Measurements from ENCODE around the gene DPP6.

DPP6 gene

DNA sequence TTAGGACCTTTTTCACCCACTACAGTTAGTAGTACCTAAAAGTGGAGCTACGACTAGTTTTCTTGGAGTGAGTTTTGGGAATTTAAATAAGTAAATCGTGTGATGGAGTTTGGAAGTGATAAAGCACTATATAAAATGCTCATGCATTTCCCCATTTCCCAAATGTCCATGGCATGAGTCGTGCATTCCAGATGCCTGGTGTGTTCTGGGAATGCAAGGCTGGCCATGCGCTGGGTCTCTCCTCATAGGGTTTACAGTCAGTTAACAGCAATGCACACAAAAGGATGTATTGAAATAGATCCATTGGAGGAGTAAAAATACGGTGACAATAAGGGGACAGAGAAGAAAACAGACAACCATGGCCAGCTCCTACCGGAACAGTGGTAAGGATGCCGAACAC, 149.8 kb downstream of the DPP6 start:
- Histone ChIP-seq H3K4me3 (no peak overlapping the region), H3K27ac (no peak overlapping the region)

GRCh38 chr7:154204046-154204445, 151.8 kb downstream of the DPP6 start:
- H3K27ac ChIP-seq, result no peak overlapping the region
- no peak overlapping the region for H3K4me3 ChIP-seq

DNA sequence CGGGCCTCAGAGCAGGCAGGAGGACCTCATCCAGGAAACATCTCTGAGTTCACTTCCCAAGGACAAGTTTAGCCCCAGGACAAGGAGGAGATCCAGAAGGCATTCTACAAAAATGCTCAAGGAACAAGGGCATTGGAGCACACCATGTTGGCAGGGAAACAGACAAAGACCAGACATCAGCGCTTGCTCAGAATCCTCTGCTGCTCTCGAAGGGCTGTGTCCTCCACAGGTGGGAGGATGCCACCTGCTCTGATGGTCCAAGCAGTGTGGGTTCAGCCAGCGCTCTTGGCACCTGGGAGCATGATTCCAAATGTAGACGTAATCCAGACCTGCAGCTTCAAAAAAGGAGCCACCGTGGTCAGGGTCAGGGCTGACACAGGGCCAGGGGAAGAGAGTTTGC, 160.7 kb downstream of the DPP6 start:
- Histone ChIP-seq H3K4me3 (no peak overlapping the region), H3K27ac (no peak overlapping the region)

- H3K27ac ChIP-seq, result no peak overlapping the region
- no peak overlapping the region for H3K4me3 ChIP-seq
These were observed 165.6 kb downstream of the DPP6 start for GRCh38 chr7:154217688-154218340.

DNA sequence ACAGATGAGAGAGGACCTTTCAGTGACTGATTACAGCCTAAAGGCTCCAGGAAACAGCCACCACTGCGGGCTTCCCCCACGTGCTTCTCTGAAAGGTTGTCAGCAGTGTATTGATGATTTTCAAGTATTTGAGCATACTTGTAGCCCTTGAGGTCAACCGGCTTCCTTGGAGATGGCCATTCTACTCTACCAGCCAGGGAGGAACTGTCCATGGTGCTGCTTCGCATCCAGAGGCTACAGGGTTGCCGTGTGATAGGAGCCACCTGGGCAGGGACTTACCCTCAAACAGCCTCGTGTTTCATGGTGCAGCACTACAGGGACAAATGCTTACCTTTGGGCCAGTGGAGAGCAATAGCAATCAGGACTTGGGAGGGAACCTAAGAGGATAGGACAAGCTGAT, 179.5 kb downstream of the DPP6 start:
- no peak overlapping the region for H3K27ac ChIP-seq
- H3K4me3 ChIP-seq, result no peak overlapping the region

DNA sequence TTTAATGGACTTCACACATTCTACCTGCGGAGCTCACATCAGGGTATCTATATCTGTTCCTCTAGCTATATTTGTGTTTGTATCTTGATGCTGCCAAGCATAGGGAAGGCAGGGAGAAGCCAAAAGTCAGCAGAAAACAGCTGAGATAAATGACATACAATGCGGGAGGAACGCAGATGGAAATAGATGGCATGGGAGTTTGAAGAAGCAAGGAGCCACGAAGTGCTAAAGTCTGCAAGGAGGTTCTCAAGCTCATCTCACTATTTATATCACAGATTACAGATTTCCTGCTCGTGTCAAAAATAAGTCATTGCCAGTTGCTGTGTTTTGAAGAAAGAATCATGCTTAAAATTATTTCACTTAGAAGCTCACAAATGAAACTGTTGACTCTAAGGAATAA, 180.5 kb downstream of the DPP6 start:
- Histone ChIP-seq H3K4me3 (no peak overlapping the region), H3K27ac (no peak overlapping the region)

- H3K4me3 ChIP-seq, result no peak overlapping the region
- no peak overlapping the region for H3K27ac ChIP-seq
These were observed 189.8 kb downstream of the DPP6 start for GRCh38 chr7:154241988-154242387.

DNA sequence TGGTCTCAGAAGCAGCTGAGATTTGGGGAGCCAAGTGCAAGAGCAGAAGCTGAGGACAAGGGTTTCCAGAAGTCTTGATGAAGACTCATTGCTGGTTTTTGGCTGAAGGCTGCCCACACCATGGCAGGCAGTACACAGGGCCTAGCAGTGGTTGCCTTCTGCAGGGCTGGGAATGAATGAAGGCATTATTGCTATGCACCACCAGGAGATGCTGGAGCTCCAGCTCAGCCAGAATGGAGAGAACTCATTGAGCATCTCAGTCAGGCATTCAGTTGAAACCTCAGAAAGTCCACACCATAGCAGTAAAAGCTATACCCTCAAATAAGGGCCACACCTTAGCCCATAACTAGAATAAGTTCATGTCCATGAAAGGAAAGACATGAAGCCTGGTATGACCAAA, 190.5 kb downstream of the DPP6 start:
- no peak overlapping the region for H3K27ac ChIP-seq
- H3K4me3 ChIP-seq, result no peak overlapping the region

- no peak overlapping the region for H3K27ac ChIP-seq
- H3K4me3 ChIP-seq, result no peak overlapping the region
These were observed 199.8 kb downstream of the DPP6 start for GRCh38 chr7:154252046-154252445.

DNA sequence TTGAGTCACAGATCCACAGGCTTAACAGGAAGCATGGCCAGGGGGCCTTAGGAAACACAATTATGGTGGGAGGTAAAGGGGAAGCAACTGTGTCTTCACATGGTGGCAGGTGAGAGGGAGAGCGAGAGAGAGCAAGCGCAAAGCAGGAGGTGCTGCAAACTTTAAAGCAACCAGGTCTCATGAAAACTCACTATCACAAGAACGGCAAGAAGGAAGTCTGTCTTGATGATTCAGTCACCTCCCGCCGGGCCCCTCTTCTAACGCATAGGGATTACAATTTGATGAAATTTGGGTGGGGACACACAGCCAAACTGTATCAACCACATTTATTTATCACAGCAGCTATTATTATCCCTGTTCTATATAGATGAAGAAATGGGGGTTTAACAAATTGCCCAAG, 201.6 kb downstream of the DPP6 start:
- Histone ChIP-seq H3K4me3 (no peak overlapping the region), H3K27ac (no peak overlapping the region)

- H3K4me3 ChIP-seq, result no peak overlapping the region
- H3K27ac ChIP-seq, result no peak overlapping the region
These were observed 203.1 kb downstream of the DPP6 start for GRCh38 chr7:154255324-154255723.

DNA sequence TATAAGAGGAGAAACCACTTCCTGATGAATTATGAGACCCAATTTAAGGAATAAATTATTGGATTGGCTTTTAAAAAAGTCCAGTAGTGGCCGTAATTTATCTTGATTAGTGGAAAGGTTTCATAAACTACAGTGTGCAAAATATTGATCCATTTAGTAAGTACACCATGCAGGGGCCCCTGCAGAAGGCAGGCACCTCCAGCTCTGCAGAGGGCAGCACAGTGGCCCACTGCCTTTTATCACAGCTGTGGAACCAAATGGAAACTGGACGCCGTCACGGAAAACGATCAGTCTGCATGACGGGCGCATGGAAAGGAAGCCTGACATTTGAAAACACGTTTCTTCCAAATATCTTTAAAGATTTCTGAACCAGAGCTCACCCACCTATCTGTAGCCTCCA, 204.0 kb downstream of the DPP6 start:
- Histone ChIP-seq H3K27ac (no peak overlapping the region), H3K4me3 (no peak overlapping the region)

DNA sequence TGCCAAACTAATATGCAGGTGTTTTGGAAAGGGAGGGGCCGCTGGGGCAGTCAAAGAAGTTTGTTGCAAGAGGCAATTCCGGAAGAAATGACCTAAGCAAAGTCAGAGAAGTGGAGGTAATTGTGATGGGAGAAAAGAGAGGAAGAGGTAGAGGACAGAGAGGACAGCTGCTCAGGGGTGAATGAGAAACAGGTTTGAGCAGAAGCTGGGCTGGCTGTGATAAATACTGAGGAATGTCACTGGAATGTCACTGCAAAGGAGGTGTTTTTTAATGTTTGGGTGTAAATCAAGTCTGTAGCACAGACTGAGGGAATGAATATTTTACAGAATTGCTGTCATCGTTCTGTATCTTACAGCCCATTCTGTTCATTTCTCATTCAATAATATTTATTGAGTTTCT, 207.2 kb downstream of the DPP6 start:
- no peak overlapping the region for H3K4me3 ChIP-seq
- H3K27ac ChIP-seq, result no peak overlapping the region

- H3K27ac ChIP-seq, result no peak overlapping the region
These were observed 235.2 kb downstream of the DPP6 start for GRCh38 chr7:154287356-154287755.

GRCh38 chr7:154289119-154289518, 236.9 kb downstream of the DPP6 start:
- Histone ChIP-seq H3K4me3 (no peak overlapping the region), H3K27ac (no peak overlapping the region)

More at GRCh38 chr7:154287356-154287755, 235.2 kb downstream of the DPP6 start:
- H3K4me3 ChIP-seq, result no peak overlapping the region

- no peak overlapping the region for H3K4me3 ChIP-seq
- no peak overlapping the region for H3K27ac ChIP-seq
These were observed 244.2 kb downstream of the DPP6 start for GRCh38 chr7:154296443-154296842.

DNA sequence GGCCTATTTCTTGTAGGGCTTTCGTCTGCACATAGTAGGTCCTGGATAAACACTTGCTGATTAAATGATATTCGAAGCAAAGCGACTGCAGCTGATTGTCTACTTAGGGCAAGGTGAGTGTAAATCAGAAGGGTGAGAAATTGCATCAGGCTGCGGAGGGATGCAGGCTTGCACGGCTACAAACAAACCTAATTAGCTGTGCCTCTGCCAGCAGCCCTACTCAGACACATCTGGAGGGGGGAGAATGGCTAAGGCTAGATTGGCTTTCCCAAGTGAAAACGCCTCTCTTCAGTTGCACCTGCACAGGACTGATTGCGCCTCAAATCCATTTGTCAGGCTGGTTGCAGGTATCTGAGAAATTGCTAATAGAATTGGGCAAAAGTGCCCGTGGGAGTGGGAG, 247.5 kb downstream of the DPP6 start:
- Histone ChIP-seq H3K4me3 (no peak overlapping the region), H3K27ac (no peak overlapping the region)

DNA sequence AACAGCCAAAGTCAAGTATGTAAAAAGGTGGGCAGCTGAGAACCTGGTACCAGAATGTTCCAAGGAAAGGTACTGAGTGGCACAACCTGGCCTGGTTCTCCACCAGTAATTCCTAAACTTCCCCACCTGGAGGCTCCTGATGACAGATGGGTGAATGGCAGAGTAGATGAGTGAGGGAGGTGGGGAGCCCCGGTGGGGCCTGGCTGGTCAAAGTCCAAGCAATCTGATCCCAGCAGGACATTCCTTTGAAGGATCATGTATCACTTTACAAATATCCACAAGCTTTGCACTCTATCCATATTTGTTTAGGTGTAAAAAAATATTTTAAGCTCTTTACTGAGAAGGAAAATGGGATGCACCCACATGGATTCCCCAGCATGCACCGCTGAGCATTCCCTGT, 250.2 kb downstream of the DPP6 start:
- no peak overlapping the region for H3K4me3 ChIP-seq
- H3K27ac ChIP-seq, result no peak overlapping the region

- H3K4me3 ChIP-seq, result no peak overlapping the region
These were observed 252.0 kb downstream of the DPP6 start for GRCh38 chr7:154304231-154304630.

GRCh38 chr7:154304740-154305700, 252.8 kb downstream of the DPP6 start:
- no peak overlapping the region for H3K4me3 ChIP-seq
- no peak overlapping the region for H3K27ac ChIP-seq

More at GRCh38 chr7:154304231-154304630, 252.0 kb downstream of the DPP6 start:
- H3K27ac ChIP-seq, result no peak overlapping the region

GRCh38 chr7:154306036-154306435, 253.8 kb downstream of the DPP6 start:
- H3K27ac ChIP-seq, result no peak overlapping the region
- no peak overlapping the region for H3K4me3 ChIP-seq
